Measurements from ENCODE around the gene SLC39A7.

- TF ChIP-seq, protein P1, sequence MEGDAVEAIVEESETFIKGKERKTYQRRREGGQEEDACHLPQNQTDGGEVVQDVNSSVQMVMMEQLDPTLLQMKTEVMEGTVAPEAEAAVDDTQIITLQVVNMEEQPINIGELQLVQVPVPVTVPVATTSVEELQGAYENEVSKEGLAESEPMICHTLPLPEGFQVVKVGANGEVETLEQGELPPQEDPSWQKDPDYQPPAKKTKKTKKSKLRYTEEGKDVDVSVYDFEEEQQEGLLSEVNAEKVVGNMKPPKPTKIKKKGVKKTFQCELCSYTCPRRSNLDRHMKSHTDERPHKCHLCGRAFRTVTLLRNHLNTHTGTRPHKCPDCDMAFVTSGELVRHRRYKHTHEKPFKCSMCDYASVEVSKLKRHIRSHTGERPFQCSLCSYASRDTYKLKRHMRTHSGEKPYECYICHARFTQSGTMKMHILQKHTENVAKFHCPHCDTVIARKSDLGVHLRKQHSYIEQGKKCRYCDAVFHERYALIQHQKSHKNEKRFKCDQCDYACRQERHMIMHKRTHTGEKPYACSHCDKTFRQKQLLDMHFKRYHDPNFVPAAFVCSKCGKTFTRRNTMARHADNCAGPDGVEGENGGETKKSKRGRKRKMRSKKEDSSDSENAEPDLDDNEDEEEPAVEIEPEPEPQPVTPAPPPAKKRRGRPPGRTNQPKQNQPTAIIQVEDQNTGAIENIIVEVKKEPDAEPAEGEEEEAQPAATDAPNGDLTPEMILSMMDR (IDR thresholded peaks at IDR 0.05): no peak
- TF ChIP-seq EP300 (IDR thresholded peaks at IDR 0.05): no peak
Observed at GRCh38 chr6:33248932-33249731, 48.5 kb downstream of the SLC39A7 start.

Data from stomach (tissue), 4 donors.